CD1c-positive myeloid dendritic cell (primary cell): ENCODE measurements around the gene MARK1.

Experiments used
- DNase-seq: peaks from one replicate; pipeline ENCODE4 v3.0.0-alpha.2; 2016; ENCODE audit errors: extremely low spot score

The MARK1 gene

DNA sequence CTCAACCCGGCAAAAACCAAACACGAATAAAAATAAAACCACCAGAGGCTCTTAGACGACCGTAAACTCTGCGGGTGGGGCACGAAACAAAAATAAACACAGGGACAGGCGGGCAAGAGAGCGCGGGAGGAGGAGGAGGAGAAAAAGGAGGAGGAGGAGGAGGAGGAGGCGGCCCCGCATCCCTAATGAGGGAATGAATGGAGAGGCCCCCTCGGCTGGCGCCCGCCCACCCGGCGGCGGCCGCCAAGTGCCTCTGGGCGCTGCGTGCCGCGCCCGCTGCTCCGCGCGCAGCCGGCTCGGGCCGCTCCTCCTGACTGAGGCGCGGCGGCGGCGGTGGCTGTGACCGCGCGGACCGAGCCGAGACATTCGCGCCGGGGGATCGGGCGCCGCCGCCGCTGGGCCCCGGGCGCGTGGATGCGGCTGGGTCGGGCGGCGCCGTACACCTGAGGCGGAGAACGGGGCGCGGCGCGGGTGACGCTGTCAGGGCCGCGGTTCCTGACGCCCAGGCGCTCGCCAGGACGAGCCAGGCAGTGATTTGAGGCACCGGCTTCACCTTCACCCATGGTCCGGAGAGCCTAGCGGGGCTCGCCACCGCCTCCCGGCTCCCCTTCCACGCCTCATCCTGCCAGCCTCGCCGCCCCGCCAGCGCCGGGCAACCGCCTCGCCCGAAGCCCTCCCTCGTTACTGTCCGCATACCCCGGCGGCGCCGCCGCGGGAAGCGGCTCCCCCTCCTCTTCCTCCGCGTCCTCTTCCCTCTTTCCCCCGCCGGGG is at the start of gene MARK1:
TSS of gene MARK1 (plus strand) at position 229 of the 771 bp plus-strand sequence. CDS start 687 bp downstream, outside the sequence.
- no peak for DNase-seq

DNA sequence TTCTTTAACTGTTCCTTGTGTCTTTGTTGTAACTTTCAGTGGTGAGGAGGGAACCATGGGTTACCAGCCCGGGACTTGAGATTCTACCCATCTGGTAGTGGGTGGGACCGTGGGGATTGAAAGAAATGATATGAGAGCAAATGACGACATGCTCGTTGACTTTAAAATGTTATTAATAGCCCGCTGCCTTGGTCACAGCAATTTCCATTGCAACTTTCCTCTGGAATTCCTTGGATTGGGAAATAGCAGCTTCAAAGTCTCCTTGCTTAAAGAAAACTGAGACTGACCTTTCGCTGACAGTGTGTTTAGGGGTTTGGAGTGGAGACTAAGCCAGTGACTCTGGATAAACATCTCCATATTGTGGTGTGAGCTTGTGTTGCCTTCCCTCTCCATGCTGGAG is 44.2 kb upstream of the MARK1 start:
- no peak for DNase-seq

DNA sequence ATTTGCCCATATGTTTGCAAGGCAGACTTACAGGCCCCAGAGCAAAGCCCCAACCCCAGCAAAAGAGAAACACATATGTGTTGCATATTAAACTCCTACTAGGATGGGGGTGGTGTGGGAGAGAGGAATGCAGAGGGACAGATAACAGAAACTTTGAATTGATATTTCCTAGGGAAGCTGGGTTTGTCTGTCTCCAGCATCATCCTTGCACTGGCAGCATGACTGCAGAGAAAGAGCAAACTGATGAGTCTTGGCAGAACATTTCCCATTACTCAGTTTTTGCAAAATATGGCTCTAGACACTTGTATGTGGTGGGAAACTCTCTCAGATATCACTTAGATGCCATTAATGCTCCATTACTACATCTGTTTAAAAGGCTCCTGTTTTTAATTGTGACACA is 43.8 kb upstream of the MARK1 start:
- no peak for DNase-seq

DNA sequence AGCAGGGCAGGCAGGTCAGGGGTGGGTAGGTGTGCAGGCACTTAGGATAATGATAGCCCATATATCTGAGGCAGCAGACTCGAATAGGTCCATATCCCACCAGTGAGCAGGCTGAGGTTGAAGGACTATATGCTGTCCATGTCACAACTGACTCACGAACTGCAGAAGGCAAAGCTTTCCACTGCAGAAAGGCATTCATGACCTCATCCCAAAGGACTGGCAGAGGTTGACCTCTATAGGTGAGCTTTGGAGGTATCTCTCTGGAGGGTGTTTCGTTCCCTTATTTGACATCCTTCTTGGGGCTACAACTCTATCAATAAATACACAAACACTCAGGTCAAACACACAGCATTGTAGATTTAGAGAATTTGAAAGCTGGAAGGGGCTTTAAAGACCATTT is 42.8 kb upstream of the MARK1 start:
- no peak for DNase-seq

GRCh38 chr1:220485791-220486190 is 42.1 kb upstream of the MARK1 start:
- no peak for DNase-seq

- peak; percentile 10 for DNase-seq
These were observed 40.6 kb upstream of the MARK1 start for GRCh38 chr1:220487297-220487820.

GRCh38 chr1:220491891-220492290 is 36.0 kb upstream of the MARK1 start:
- DNase-seq, result no peak

GRCh38 chr1:220497220-220497947 is 30.6 kb upstream of the MARK1 start:
- DNase-seq, result no peak

DNA sequence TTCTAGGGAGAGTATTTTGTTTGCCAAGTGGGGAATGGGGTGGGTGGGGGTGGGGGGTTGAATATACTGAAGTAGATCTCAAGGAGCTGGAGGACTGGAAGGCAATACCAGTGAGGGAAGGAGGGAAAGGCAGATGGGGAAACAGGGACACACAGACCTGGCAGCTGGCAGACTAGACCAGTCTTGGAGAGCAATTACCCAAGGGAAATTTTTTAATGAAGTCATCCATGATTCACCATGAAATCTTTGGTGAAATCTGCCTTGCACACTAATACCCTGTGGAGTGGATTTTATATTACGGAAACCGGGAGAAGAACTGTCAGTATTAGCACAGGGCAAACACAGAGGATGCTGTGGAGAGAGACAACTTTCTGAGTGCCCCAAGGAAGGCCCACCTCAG is 29.7 kb upstream of the MARK1 start:
- DNase-seq, result no peak

DNA sequence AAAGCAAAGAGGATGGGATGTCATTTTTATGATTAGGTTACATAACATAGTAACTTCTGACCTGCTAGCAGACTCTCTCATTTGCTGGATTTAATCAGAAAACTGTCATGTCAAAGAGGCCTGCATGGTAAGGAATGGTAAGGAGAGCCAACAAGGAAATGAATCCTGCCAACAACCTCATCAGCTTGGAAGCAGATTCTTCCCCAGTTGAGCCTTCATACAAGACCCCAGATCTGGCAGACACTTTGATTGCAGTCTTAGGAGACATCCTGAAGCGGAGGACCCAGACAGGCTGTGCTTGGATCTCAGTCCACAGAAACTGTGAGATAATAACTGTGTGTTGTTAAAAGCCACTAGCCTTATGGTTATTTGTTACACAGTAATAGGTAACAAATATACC is 27.6 kb upstream of the MARK1 start:
- no peak for DNase-seq

DNA sequence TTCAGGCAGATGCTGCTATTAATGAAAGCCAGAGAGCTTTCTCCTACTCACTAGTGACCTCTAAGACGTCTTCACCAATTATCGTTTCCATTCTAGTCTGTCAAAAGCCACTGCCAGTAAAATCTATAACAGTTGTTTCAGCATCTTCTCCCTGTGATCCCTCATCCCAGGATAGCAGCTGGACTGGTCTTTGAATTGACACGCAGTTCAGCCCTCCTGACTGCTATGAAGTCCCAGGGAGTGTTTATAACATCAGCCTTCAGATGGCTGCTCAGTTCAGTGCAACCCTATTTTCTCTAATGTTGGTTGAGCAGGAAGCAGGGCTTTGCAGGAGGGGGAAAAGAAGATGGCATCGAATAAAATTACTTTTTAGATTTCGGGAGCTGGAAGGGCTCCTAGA is 23.6 kb upstream of the MARK1 start:
- DNase-seq, result no peak

DNA sequence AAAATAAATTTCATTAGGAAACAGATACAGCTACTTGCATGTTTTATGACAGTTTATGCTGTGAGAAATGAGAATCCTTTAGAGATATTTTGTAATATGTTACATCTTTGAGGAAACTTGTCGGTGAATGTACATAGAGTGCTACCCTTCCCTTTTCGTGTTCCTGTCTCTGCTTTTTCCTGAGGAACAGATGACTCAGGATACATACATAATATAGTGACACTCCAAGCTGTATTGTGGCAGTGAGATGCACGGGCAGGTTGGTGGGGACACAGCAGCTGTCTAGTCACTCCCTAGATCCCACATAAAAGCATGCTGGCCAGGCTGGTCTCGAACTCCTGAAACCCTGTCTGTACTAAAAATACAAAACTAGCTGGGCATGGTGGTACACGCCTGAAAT is 20.9 kb upstream of the MARK1 start:
- DNase-seq, result no peak

GRCh38 chr1:220511179-220511578 is 16.8 kb upstream of the MARK1 start:
- no peak for DNase-seq

DNA sequence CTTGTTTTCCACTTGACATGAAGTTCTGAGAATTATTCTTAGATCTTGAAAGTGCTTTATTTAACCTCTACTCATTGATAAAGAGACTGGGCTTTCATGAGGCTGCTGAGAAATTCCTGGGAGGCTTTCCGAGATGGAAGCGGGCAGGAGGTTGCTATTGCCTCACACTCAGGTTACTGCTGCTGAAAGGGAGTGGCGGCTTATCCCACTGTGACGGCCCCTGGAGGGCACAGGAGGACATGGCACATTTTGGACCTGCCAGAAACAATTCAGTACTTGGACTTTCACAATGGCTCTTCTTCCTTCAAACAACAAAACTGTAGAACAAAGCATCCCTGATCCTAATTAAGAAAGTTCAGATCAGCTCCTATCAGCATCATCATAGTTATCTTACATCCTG is 16.2 kb upstream of the MARK1 start:
- no peak for DNase-seq

DNA sequence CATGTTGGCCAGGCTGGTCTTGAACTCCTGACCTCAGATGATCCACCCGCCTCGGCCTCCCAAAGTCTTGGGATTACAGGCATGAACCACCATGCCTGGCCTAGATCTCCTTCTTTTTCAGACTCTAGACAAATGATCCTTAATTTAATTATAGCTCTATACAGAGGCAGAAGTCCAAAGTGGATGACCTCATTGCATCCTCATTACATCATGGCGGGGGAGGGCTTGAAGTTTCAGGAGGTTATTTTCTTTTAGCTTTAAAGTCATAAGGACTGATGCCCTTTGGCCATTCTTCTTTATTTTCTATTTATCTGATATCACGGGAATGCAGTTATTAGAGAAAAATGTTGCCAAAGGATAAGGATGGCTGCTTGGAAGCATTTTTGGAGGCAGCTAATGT is 14.1 kb upstream of the MARK1 start:
- no peak for DNase-seq

GRCh38 chr1:220514256-220514655 is 13.7 kb upstream of the MARK1 start:
- DNase-seq, result no peak

DNA sequence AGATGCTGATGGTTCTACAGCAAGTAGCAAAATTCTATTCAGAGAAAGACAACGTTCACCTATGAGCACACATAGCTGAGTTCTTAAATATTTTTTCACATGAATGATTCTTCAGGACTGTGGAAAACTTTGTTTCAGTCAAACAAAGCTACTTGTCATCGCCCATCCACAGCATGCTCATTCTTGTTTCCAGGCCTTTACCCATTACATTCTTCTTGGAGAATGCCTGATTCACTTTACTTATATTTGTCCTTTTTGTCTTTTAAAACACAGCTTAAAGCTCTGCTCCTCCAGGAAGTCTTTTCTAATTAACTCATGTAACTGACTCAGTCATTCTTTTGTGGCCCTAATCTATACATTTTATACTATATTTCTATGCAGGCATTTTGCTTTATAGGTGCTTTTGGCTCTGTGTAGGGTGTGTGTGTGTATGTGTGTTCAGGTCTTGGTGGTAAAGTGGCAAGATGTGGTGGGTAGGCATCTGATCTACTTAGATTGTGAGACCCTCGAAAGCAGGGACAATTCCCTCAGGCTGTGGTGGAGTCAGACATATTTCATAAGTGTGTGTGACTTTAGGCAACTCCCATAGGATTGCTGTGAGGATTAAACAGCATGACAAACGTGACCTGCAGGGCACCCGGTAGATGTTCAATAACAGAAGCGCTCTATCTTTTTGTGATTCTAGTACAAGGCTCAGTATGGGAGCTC is 11.8 kb upstream of the MARK1 start:
- no peak for DNase-seq

DNA sequence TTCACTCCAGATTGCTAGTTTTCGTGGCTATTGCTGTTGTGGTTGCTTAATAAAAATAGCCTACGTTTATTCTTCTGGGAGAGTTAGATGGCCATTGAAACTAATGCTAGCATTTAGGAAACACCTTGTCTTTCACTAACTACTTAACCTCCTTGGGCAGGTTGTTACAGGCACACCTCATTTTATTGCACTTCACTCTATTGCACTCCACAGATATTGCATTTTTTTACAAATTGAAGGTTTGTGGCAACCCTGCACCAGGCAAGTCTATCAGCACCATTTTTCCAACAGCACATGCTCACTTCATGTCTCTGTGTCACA is 11.3 kb upstream of the MARK1 start:
- no peak for DNase-seq

- no peak for DNase-seq
These were observed 6.2 kb upstream of the MARK1 start for GRCh38 chr1:220521778-220522177.

- no peak for DNase-seq
These were observed 1.6 kb upstream of the MARK1 start for GRCh38 chr1:220526294-220526693.

DNA sequence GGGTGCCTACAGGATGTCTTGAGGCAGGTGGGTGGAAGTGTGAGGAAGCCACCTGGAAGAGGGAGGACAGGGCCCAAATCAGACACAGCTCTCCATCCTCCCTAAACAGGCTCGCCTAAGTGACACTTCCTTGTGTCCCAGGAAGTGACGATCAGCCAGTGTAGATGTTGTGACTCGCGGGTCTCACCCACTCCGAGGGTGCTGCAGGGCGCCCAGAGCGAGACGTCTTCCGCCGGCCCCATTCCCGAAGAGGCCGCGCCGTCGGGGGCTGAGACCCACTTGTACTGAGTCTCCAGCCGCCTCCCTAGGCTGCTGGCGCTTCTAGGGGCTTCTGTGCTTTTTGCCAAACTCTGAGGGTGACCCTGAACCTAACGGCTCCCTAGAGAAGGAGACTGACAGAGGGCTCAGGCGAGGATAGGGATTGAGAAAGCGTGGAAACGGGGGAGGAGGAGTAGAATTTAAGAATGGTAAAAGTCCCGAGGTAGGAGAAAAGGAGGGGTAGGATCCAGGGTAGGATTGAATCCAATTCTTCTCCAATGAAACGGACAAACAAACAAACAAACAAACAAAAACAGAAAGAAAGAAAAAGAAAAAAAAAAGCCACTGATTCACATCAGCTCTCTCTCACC is 543 bp upstream of the MARK1 start:
- no peak for DNase-seq
